GM12878 (cell line): ENCODE results near the gene LLPH. TPM values are rescaled to one million over a fixed set of nuclear protein-coding genes. Genes with fewer than 3 reads are reported as not detected.

Source experiments
- ATAC-seq: fragments of 200-7000 bp; cut with Tn5 transposase; 3 replicates; pipeline ENCODE4 v1.9.1; 2020; ENCODE audit warnings: mild to moderate bottlenecking, moderate library complexity
- BruUV-seq: library from RNA; stranded (reverse); fragments of 400-500 nt; replicated peaks from 2 replicates; lab custom pipeline; 2021; lab: Mats Ljungman, UMichigan
- CTCF ChIA-PET: fragments of 300-600 bp; sonication (Branson Sonifier 250); formaldehyde crosslinking; extraction: SDS; loops from one replicate; lab custom pipeline; 2021; ENCODE audit warnings: inconsistent platforms; lab: Yijun Ruan, JAX
- POLR2A ChIA-PET: fragments of 350-600 bp; formaldehyde crosslinking; extraction: SDS; loops from one replicate; lab custom pipeline; 2021; ENCODE audit warnings: inconsistent platforms; lab: Charles Lee
- RAD21 ChIA-PET: fragments of 300-600 bp; sonication (Branson Sonifier 250); formaldehyde crosslinking; loops from one replicate; lab custom pipeline; 2023; ENCODE audit warnings: antibody characterized with exemption; ENCODE audit not compliant: unreplicated experiment; lab: Charles Lee
- SMC1A ChIA-PET: fragments of 300-600 bp; sonication (Branson Sonifier 250); formaldehyde crosslinking; loops from one replicate; lab custom pipeline; 2023; ENCODE audit not compliant: unreplicated experiment, uncharacterized antibody; lab: Charles Lee
- DNase-seq: peaks from one replicate; pipeline ENCODE4 v3.0.0-alpha.2; 2011; ENCODE audit warnings: low read depth, low spot score
- FAIRE-seq: peaks from 3 replicates; lab custom pipeline; 2011; peaks lifted over from hg19 to GRCh38; lab: Jason Lieb, UNC
- H2AFZ ChIP-seq: 2 replicates; pipeline ENCODE4 v1.6.0; 2011; ENCODE audit warnings: low read depth, low read length, control low read depth; ENCODE audit not compliant: control insufficient read depth
- H3K27ac ChIP-seq: 2 replicates; pipeline ENCODE4 v1.5.1; 2011; ENCODE audit warnings: control low read depth; ENCODE audit not compliant: control insufficient read depth, insufficient read depth
- H3K27me3 ChIP-seq, 2 experiments: replicated peaks in 1 of 2; 2 replicates each; pipeline versions ENCODE4 v1.6.0 to v1.6.1; 2011; ENCODE audit warnings: low read length in 1 of 2; ENCODE audit not compliant: control insufficient read depth in 2 of 2, insufficient read depth in 2 of 2
- H3K36me3 ChIP-seq, 2 experiments: 2 replicates each; pipeline ENCODE4 v1.5.1; 2011; ENCODE audit warnings: low read length in 1 of 2; ENCODE audit not compliant: control insufficient read depth in 2 of 2, insufficient read depth in 2 of 2
- H3K4me1 ChIP-seq: 2 replicates; pipeline ENCODE4 v1.6.1; 2011; ENCODE audit warnings: mild to moderate bottlenecking, low read length, moderate library complexity, mixed read lengths; ENCODE audit not compliant: control insufficient read depth, insufficient read depth
- H3K4me2 ChIP-seq: 2 replicates; pipeline ENCODE4 v1.6.0; 2011; ENCODE audit warnings: control low read depth; ENCODE audit not compliant: control insufficient read depth, insufficient read depth
- H3K4me3 ChIP-seq: fragments of 200-600 bp; sonication (generic); 2 replicates; pipeline ENCODE4 v1.5.1; 2016
- H3K79me2 ChIP-seq: 2 replicates; pipeline ENCODE4 v1.6.0; 2011; ENCODE audit warnings: low read length; ENCODE audit not compliant: control insufficient read depth, insufficient read depth
- H3K9ac ChIP-seq: 2 replicates; pipeline ENCODE4 v1.8.0; 2011; ENCODE audit warnings: low read length, control low read depth, mixed read lengths; ENCODE audit not compliant: control insufficient read depth, insufficient read depth
- H3K9me3 ChIP-seq: replicated peaks from 3 replicates; pipeline ENCODE4 v1.5.1; 2011; ENCODE audit warnings: mild to moderate bottlenecking, low read length; ENCODE audit not compliant: control insufficient read depth, insufficient read depth
- H4K20me1 ChIP-seq: 2 replicates; pipeline ENCODE4 v1.6.0; 2011; ENCODE audit not compliant: control insufficient read depth, insufficient read depth
- ASH2L ChIP-seq: fragments of 300-600, 200-600 bp; sonication (generic); IDR thresholded peaks from 2 replicates; pipeline ENCODE4 v1.6.1; 2017; ENCODE audit warnings: low read depth, mild to moderate bottlenecking, borderline replicate concordance
- BACH1 ChIP-seq: fragments of 450-650 bp; IDR thresholded peaks from 2 replicates; pipeline ENCODE4 v1.6.1; 2017; ENCODE audit warnings: mild to moderate bottlenecking, borderline replicate concordance
- BCL3 ChIP-seq: IDR thresholded peaks from 2 replicates; pipeline ENCODE4 v1.6.1; 2011; ENCODE audit warnings: borderline replicate concordance, low read depth, mild to moderate bottlenecking, moderate library complexity, low read length; ENCODE audit not compliant: insufficient read depth, poor library complexity, severe bottlenecking
- BHLHE40 ChIP-seq, 2 experiments: fragments of 450-650 bp in 1 of 2; IDR thresholded peaks; 2 replicates each; pipeline ENCODE4 v1.6.1; 2011 to 2017; ENCODE audit warnings: low read depth in 2 of 2, borderline replicate concordance in 1 of 2, improper control_type of control experiment in 1 of 2, low read length in 1 of 2, mild to moderate bottlenecking in 1 of 2
- CEBPB ChIP-seq, 2 experiments: fragments of 150-350 bp in 1 of 2; IDR thresholded peaks; 2 replicates each; pipeline ENCODE4 v1.6.1; 2012 to 2014; ENCODE audit warnings: low read depth in 2 of 2, low read length in 2 of 2, borderline replicate concordance in 1 of 2, inconsistent platforms in 1 of 2
- DPF2 ChIP-seq: fragments of 450-650 bp; IDR thresholded peaks from 2 replicates; pipeline ENCODE4 v1.6.1; 2017; ENCODE audit warnings: mild to moderate bottlenecking
- E4F1 ChIP-seq: fragments of 450-650 bp; IDR thresholded peaks from 2 replicates; pipeline ENCODE4 v1.6.1; 2018; ENCODE audit warnings: borderline replicate concordance, mild to moderate bottlenecking; ENCODE audit not compliant: partially characterized antibody
- ESRRA ChIP-seq: IDR thresholded peaks from 2 replicates; pipeline ENCODE4 v1.6.1; 2012; ENCODE audit warnings: mild to moderate bottlenecking, low read length, improper control_type of control experiment
- MTA3 ChIP-seq: IDR thresholded peaks from 2 replicates; pipeline ENCODE4 v1.6.1; 2012; ENCODE audit warnings: low read length, inconsistent platforms, borderline replicate concordance
- NFYA ChIP-seq: IDR thresholded peaks from 2 replicates; pipeline ENCODE4 v1.6.1; 2011; ENCODE audit warnings: low read depth, mild to moderate bottlenecking, low read length, improper control_type of control experiment, borderline replicate concordance
- WGBS: methylation state at CpG from one replicate; pipeline ENCODE4 v1.1.6; 2016; ENCODE audit warnings: low lambda C conversion rate; ENCODE audit not compliant: insufficient replicate concordance, insufficient coverage; ENCODE audit errors: missing lambda C conversion rate; 5-methylcytosine and 5-hydroxymethylcytosine counted together
- in situ Hi-C: fragments of 300-500 bp; cut with MboI; formaldehyde crosslinking; loops from 9 replicates; pipeline ENCODE4 v1.14.3; 2018; ENCODE audit warnings: mixed read lengths
- intact Hi-C: fragments of 100-400 bp; cut with micrococcal nuclease; formaldehyde crosslinking; loops from one replicate; pipeline ENCODE4 v1.14.2; 2022; ENCODE audit not compliant: unreplicated experiment
- polyA plus RNA-seq, 11 experiments: library from polyadenylated mRNA; depleted of rRNA in 4 of 11; unstranded in 6 of 11; stranded (reverse) in 5 of 11; fragments of >200 nt; fragmentation: Nextera tagmentation in 4 of 11; fragmentation: Illumina TruSeq in 1 of 11; extraction: Ambion mirVana in 4 of 11; extraction: Trizol in 1 of 11; gene quantifications; 1 replicate in 1 of 11; 2 replicates in 10 of 11; pipeline versions ENCODE4 v1.2.1 to v1.2.3, GENCODE V29; 2011 to 2016; ENCODE audit warnings: inconsistent platforms in 2 of 11, missing spikeins in 2 of 11, low read depth in 1 of 11
- total RNA-seq, 4 experiments: library from RNA; depleted of rRNA in 3 of 4; stranded (reverse); fragments of >200 nt in 3 of 4; fragmentation: Illumina TruSeq in 1 of 4; extraction: Trizol in 1 of 4; gene quantifications; 2 replicates each; pipeline versions ENCODE4 v1.2.1 to v1.2.3, GENCODE V29; 2013 to 2021
- TF ChIP-seq, protein P1 (sequence below): fragments of 450-650 bp; formaldehyde crosslinking; IDR thresholded peaks from 2 replicates; pipeline ENCODE4 v1.4.0; 2022; ENCODE audit warnings: mild to moderate bottlenecking, moderate library complexity
- TF ChIP-seq, protein P2 (sequence below): fragments of 450-650 bp; IDR thresholded peaks from 2 replicates; pipeline ENCODE4 v1.6.1; 2017; ENCODE audit warnings: antibody characterized with exemption, mild to moderate bottlenecking, moderate library complexity

LLPH gene
- total and polyA plus RNA-seq, 10 of the 15 experiments (the other 5 are each of a cell fraction or from before 2014, with no cell fraction given): 15.2 to 107 (median 70.4) TPM

- no peaks in the 10 kb centered on the region for H3K27me3 ChIP-seq
- H3K4me3 ChIP-seq: no peak overlapping the region
- 100% methylated on average over 1 of the region's 1 CpG for WGBS
- ChIA-PET POLR2A (no interaction called here), CTCF (interaction anchor here (0.6 kb wide), 1 partner anchor 410 kb away, joined by 4 read pairs; no protein-coding TSS in a partner anchor), RAD21 (no interaction called here), SMC1A (interaction anchor here (0.9 to 1.2 kb wide), 2 partner anchors 9 to 20 kb away, joined by 3 read pairs; no protein-coding TSS in a partner anchor)
- in situ Hi-C loops (no loop called here), intact Hi-C loops (no loop called here)
- no peaks in the 10 kb centered on the region for H3K9me3 ChIP-seq
- ATAC-seq (no peak), DNase-seq (no peak), FAIRE-seq (no peak)
- H3K27ac ChIP-seq: no peak overlapping the region
- no peak overlapping the region for H3K9ac ChIP-seq
- H3K36me3 ChIP-seq: peaks cover 0 to 6% of the 10 kb centered on the region in 2 experiments; a peak in 1 of 4 replicates
- no TSS peak for BruUV-seq
- H3K4me2 ChIP-seq: no peak overlapping the region
- H3K4me1 ChIP-seq: no peaks in the 10 kb centered on the region
- no peaks in the 10 kb centered on the region for H4K20me1 ChIP-seq
- no peak overlapping the region for H2AFZ ChIP-seq
- H3K79me2 ChIP-seq: no peaks in the 10 kb centered on the region
- TF ChIP-seq, protein P1, sequence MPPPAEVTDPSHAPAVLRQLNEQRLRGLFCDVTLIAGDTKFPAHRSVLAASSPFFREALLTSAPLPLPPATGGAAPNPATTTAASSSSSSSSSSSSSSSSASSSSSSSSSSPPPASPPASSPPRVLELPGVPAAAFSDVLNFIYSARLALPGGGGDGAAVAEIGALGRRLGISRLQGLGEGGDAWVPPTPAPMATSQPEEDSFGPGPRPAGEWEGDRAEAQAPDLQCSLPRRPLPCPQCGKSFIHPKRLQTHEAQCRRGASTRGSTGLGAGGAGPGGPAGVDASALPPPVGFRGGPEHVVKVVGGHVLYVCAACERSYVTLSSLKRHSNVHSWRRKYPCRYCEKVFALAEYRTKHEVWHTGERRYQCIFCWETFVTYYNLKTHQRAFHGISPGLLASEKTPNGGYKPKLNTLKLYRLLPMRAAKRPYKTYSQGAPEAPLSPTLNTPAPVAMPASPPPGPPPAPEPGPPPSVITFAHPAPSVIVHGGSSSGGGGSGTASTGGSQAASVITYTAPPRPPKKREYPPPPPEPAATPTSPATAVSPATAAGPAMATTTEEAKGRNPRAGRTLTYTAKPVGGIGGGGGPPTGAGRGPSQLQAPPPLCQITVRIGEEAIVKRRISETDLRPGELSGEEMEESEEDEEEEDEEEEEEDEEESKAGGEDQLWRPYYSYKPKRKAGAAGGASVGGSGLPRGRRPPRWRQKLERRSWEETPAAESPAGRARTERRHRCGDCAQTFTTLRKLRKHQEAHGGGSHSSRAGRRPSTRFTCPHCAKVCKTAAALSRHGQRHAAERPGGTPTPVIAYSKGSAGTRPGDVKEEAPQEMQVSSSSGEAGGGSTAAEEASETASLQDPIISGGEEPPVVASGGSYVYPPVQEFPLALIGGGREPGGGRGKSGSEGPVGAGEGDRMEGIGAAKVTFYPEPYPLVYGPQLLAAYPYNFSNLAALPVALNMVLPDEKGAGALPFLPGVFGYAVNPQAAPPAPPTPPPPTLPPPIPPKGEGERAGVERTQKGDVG (CRISPR knock-in tag): no peak
- no peak for TF ChIP-seq DPF2
- no peak for TF ChIP-seq NFYA
- TF ChIP-seq BACH1: no peak
- TF ChIP-seq CEBPB (IDR thresholded peaks at IDR 0.05; ENCODE audit: borderline replicate concordance in 1 of 2, low read depth in 2 of 2, low read length in 2 of 2): no peak
- no peak for TF ChIP-seq E4F1
- TF ChIP-seq, protein P2, sequence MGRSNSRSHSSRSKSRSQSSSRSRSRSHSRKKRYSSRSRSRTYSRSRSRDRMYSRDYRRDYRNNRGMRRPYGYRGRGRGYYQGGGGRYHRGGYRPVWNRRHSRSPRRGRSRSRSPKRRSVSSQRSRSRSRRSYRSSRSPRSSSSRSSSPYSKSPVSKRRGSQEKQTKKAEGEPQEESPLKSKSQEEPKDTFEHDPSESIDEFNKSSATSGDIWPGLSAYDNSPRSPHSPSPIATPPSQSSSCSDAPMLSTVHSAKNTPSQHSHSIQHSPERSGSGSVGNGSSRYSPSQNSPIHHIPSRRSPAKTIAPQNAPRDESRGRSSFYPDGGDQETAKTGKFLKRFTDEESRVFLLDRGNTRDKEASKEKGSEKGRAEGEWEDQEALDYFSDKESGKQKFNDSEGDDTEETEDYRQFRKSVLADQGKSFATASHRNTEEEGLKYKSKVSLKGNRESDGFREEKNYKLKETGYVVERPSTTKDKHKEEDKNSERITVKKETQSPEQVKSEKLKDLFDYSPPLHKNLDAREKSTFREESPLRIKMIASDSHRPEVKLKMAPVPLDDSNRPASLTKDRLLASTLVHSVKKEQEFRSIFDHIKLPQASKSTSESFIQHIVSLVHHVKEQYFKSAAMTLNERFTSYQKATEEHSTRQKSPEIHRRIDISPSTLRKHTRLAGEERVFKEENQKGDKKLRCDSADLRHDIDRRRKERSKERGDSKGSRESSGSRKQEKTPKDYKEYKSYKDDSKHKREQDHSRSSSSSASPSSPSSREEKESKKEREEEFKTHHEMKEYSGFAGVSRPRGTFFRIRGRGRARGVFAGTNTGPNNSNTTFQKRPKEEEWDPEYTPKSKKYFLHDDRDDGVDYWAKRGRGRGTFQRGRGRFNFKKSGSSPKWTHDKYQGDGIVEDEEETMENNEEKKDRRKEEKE: no peak
- no peak for TF ChIP-seq BHLHE40 (IDR thresholded peaks at IDR 0.05; ENCODE audit: borderline replicate concordance in 1 of 2, low read depth in 2 of 2, low read length in 1 of 2)
- TF ChIP-seq ASH2L: no peak
- TF ChIP-seq BCL3: no peak
- no peak for TF ChIP-seq MTA3
- no peak for TF ChIP-seq ESRRA
Observed at GRCh38 chr12:66152732-66153131, 22.2 kb upstream of the LLPH start.
